ENCODE data around the gene NRXN3.

The NRXN3 gene

DNA sequence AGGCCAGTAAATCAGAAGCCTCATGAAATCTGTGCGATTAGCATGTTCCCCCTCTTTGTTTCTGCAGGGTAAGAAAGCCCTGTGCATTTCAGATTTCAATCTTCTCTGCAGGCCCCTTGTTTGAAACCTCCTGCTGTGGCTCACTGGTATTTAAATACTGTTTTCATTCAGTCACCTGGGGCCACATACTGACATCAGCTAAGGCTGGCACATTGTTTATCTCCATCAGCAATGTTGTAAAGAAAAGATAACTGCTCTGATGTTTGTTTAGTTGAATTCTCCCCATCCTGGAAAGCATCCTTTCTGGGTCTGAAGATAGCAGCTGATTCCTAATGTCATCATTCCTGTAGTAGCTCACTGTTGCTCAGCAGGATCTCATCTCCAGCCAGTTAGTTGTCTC lies 554.9 kb downstream of the NRXN3 start:
- DNase-seq (ENCODE audit: extremely low spot score) = no peak
- ChIA-PET CTCF (no interaction called here), POLR2A (no interaction called here)
- TF ChIP-seq SP1 (IDR thresholded peaks at IDR 0.05) (no peak), ELF4 (IDR thresholded peaks at IDR 0.05) (no peak), L3MBTL2 (conservative IDR thresholded peaks at IDR 0.05) (no peak), LEF1 (IDR thresholded peaks at IDR 0.05; ENCODE audit: borderline replicate concordance) (no peak), SUZ12 (IDR thresholded peaks at IDR 0.05) (no peak), BHLHE40 (IDR thresholded peaks at IDR 0.05; ENCODE audit: borderline replicate concordance) (no peak), HDGF (IDR thresholded peaks at IDR 0.05; ENCODE audit: borderline replicate concordance) (no peak), CTBP1 (IDR thresholded peaks at IDR 0.05; ENCODE audit: borderline replicate concordance) (no peak), TARDBP (IDR thresholded peaks at IDR 0.05) (no peak), FOXM1 (IDR thresholded peaks at IDR 0.05; ENCODE audit: borderline replicate concordance) (no peak), FOXK2 (IDR thresholded peaks at IDR 0.05) (no peak), ARNT (IDR thresholded peaks at IDR 0.05) (no peak), PKNOX1 (IDR thresholded peaks at IDR 0.05) (no peak), ZNF384 (IDR thresholded peaks at IDR 0.05) (no peak), FOXA1 (IDR thresholded peaks at IDR 0.05) (no peak), NFRKB (IDR thresholded peaks at IDR 0.05) (no peak)

DNA sequence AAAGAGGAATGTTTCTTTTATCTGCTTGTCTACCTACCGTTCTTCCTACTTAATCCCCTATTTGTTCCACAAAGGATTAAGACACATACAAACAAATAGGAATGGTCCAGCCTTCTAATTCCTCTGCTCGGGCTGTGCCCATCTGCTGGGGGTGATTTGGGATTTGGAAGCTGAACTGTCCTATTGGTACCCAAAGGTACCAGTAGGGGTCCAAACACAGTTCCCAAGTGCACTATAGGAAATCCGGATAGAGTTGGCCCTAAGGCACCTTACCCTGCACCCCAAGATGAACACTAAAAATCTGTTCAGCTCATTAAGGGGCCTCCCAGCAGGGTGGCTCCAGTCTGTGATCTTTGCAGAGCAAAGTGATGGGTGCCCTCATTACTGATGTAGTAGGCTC lies 566.9 kb downstream of the NRXN3 start:
- POLR2A ChIA-PET = no interaction called here
- CTCF ChIA-PET = no interaction called here
- TF ChIP-seq FOXK2 (IDR thresholded peaks at IDR 0.05) = no peak
- no peak for TF ChIP-seq FOXM1 (IDR thresholded peaks at IDR 0.05; ENCODE audit: borderline replicate concordance)
- TF ChIP-seq HDGF (IDR thresholded peaks at IDR 0.05; ENCODE audit: borderline replicate concordance) = no peak
- no peak for TF ChIP-seq NFRKB (IDR thresholded peaks at IDR 0.05)
- no peak for TF ChIP-seq L3MBTL2 (conservative IDR thresholded peaks at IDR 0.05)
- no peak for TF ChIP-seq SUZ12 (IDR thresholded peaks at IDR 0.05)
- TF ChIP-seq TARDBP (IDR thresholded peaks at IDR 0.05) = no peak
- DNase-seq (ENCODE audit: extremely low spot score) = no peak

DNA sequence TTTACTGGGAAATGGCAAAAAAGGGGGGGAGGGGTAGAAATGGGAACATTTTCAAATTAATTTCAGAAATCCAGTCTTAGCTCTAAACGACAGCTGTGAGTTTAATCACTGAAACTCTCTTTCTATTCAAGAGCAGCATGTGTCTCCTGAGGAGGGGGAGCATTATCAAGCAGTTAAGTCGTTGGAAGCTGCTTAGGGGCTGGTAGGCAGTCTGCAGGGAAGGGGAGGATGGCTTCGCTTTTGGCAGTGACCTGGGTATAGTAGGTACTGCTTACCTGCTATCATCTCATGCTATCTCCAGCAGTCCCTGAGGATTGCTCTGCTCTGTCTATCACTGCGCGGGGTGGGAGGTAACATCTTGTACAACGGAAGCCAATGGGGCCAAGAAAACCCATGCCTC lies 567.4 kb downstream of the NRXN3 start:
- no peak for TF ChIP-seq FOXM1 (IDR thresholded peaks at IDR 0.05; ENCODE audit: borderline replicate concordance)
- no peak for TF ChIP-seq PKNOX1 (IDR thresholded peaks at IDR 0.05)
- no peak for TF ChIP-seq TARDBP (IDR thresholded peaks at IDR 0.05)
- no peak for TF ChIP-seq NFRKB (IDR thresholded peaks at IDR 0.05)
- TF ChIP-seq FOXA1 (IDR thresholded peaks at IDR 0.05) = no peak
- no peak for TF ChIP-seq SUZ12 (IDR thresholded peaks at IDR 0.05)
- TF ChIP-seq ELF4 (IDR thresholded peaks at IDR 0.05) = no peak
- TF ChIP-seq ZNF384 (IDR thresholded peaks at IDR 0.05) = no peak
- no peak for TF ChIP-seq ARNT (IDR thresholded peaks at IDR 0.05)
- no peak for TF ChIP-seq CTBP1 (IDR thresholded peaks at IDR 0.05; ENCODE audit: borderline replicate concordance)
- POLR2A ChIA-PET = no interaction called here
- DNase-seq (ENCODE audit: extremely low spot score) = no peak
- CTCF ChIA-PET = no interaction called here

- TF ChIP-seq SUZ12 (IDR thresholded peaks at IDR 0.05) = no peak
- TF ChIP-seq FOXM1 (IDR thresholded peaks at IDR 0.05; ENCODE audit: borderline replicate concordance) = no peak
- TF ChIP-seq ZNF384 (IDR thresholded peaks at IDR 0.05) = no peak
- TF ChIP-seq NFRKB (IDR thresholded peaks at IDR 0.05) = no peak
- no peak for TF ChIP-seq HDGF (IDR thresholded peaks at IDR 0.05; ENCODE audit: borderline replicate concordance)
- no peak for DNase-seq (ENCODE audit: extremely low spot score)
- ChIA-PET POLR2A (no interaction called here), CTCF (no interaction called here)
Measured at GRCh38 chr14:78746086-78746595, 576.0 kb downstream of the NRXN3 start.

DNA sequence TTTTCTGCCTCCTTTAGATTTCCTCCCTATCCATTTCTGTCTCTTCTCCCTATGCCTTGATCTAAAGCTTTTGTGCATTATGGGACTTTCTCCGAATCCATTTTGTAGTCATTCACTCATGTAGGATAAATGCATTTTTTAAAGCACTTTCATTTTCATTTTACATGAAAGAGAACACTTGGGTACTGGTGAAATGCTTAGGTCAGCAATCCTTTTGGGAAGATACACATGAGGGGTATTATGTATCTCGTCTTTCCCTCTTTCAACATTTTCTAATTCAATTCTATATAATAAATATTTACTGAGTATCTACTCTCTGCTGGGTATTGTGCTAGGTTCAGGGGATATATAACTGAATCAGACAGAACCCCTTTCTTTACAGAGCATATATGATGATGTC lies 577.6 kb downstream of the NRXN3 start:
- no peak for DNase-seq (ENCODE audit: extremely low spot score)
- TF ChIP-seq TARDBP (IDR thresholded peaks at IDR 0.05) (no peak), FOXA1 (IDR thresholded peaks at IDR 0.05) (no peak), CTBP1 (IDR thresholded peaks at IDR 0.05; ENCODE audit: borderline replicate concordance) (no peak), SUZ12 (IDR thresholded peaks at IDR 0.05) (no peak), SP1 (IDR thresholded peaks at IDR 0.05) (no peak), ARNT (IDR thresholded peaks at IDR 0.05) (no peak), ELF4 (IDR thresholded peaks at IDR 0.05) (no peak), LEF1 (IDR thresholded peaks at IDR 0.05; ENCODE audit: borderline replicate concordance) (no peak), NFRKB (IDR thresholded peaks at IDR 0.05) (no peak), HDGF (IDR thresholded peaks at IDR 0.05; ENCODE audit: borderline replicate concordance) (no peak), BHLHE40 (IDR thresholded peaks at IDR 0.05; ENCODE audit: borderline replicate concordance) (no peak), FOXM1 (IDR thresholded peaks at IDR 0.05; ENCODE audit: borderline replicate concordance) (no peak), FOXK2 (IDR thresholded peaks at IDR 0.05) (no peak), ZNF384 (IDR thresholded peaks at IDR 0.05) (no peak), PKNOX1 (IDR thresholded peaks at IDR 0.05) (no peak), L3MBTL2 (conservative IDR thresholded peaks at IDR 0.05) (no peak)
- CTCF ChIA-PET = no interaction called here
- POLR2A ChIA-PET = no interaction called here

GRCh38 chr14:78752518-78753188 lies 582.5 kb downstream of the NRXN3 start:
- ChIA-PET CTCF (interaction anchor here (0.6 kb wide), 1 partner anchor 173 kb away, joined by 3 read pairs; no protein-coding TSS in a partner anchor), POLR2A (no interaction called here)
- DNase-seq (ENCODE audit: extremely low spot score) = no peak
- TF ChIP-seq FOXA1 (IDR thresholded peaks at IDR 0.05) (no peak), FOXK2 (IDR thresholded peaks at IDR 0.05) (no peak), SP1 (IDR thresholded peaks at IDR 0.05) (no peak), CTBP1 (IDR thresholded peaks at IDR 0.05; ENCODE audit: borderline replicate concordance) (no peak), FOXM1 (IDR thresholded peaks at IDR 0.05; ENCODE audit: borderline replicate concordance) (no peak), BHLHE40 (IDR thresholded peaks at IDR 0.05; ENCODE audit: borderline replicate concordance) (no peak), ARNT (IDR thresholded peaks at IDR 0.05) (no peak), PKNOX1 (IDR thresholded peaks at IDR 0.05) (no peak), NFRKB (IDR thresholded peaks at IDR 0.05) (no peak), SUZ12 (IDR thresholded peaks at IDR 0.05) (no peak), TARDBP (IDR thresholded peaks at IDR 0.05) (no peak), ZNF384 (IDR thresholded peaks at IDR 0.05) (no peak), L3MBTL2 (conservative IDR thresholded peaks at IDR 0.05) (no peak), LEF1 (IDR thresholded peaks at IDR 0.05; ENCODE audit: borderline replicate concordance) (no peak), ELF4 (IDR thresholded peaks at IDR 0.05) (no peak), HDGF (IDR thresholded peaks at IDR 0.05; ENCODE audit: borderline replicate concordance) (no peak)

All from HEK293T (cell line).